Neural crest cell (in vitro differentiated cells): Measurements from ENCODE around the gene TTBK2. TPM values are rescaled to one million over a fixed set of nuclear protein-coding genes. Genes with fewer than 3 reads are reported as not detected.

Experiments
- DNase-seq: peaks from one replicate; pipeline ENCODE4 v3.0.0; 2021; ENCODE audit warnings: low read depth, mixed read lengths, low spot score
- H3K27ac Mint-ChIP-seq: one replicate; pipeline ENCODE4 v1.8.0; 2021; ENCODE audit warnings: mild to moderate bottlenecking, mixed read lengths; ENCODE audit not compliant: unreplicated experiment
- H3K27me3 Mint-ChIP-seq: 2 replicates; pipeline ENCODE4 v1.8.0; 2021; ENCODE audit warnings: low read depth, mild to moderate bottlenecking, mixed read lengths
- H3K36me3 Mint-ChIP-seq: 2 replicates; pipeline ENCODE4 v1.8.0; 2021; ENCODE audit warnings: low read depth, mild to moderate bottlenecking, mixed read lengths
- H3K4me1 Mint-ChIP-seq: 2 replicates; pipeline ENCODE4 v1.8.0; 2021; ENCODE audit warnings: mixed read lengths
- H3K4me3 Mint-ChIP-seq: one replicate; pipeline ENCODE4 v1.8.0; 2021; ENCODE audit warnings: mild to moderate bottlenecking, mixed read lengths
- H3K9me3 Mint-ChIP-seq: 2 replicates; pipeline ENCODE4 v1.8.0; 2021; ENCODE audit warnings: mixed read lengths
- CTCF ChIP-seq: fragments of 200-600 bp; sonication (generic); conservative IDR thresholded peaks from 2 replicates; pipeline ENCODE4 v1.5.0; 2021; ENCODE audit warnings: antibody characterized with exemption, mild to moderate bottlenecking
- total RNA-seq: library from RNA; stranded (reverse); gene quantifications from 2 replicates; pipeline ENCODE4 v1.2.1, GENCODE V29; 2021

The TTBK2 gene
- total RNA-seq, 1 donor from 2014 or later = 28.2 TPM

GRCh38 chr15:42732095-42732827, 188.3 kb downstream of the TTBK2 start:
- H3K27me3 Mint-ChIP-seq = no peaks in the 10 kb centered on the region
- peaks cover 24% of the 10 kb centered on the region for H3K4me1 Mint-ChIP-seq
- no peak for TF ChIP-seq CTCF
- peaks cover 12% of the 10 kb centered on the region for H3K36me3 Mint-ChIP-seq
- H3K9me3 Mint-ChIP-seq = no peaks in the 10 kb centered on the region
- H3K27ac Mint-ChIP-seq = no peak overlapping the region
- H3K4me3 Mint-ChIP-seq = peak overlapping the region; percentile 76
- no peak for DNase-seq

GRCh38 chr15:42731461-42731860, 189.1 kb downstream of the TTBK2 start:
- peak overlapping the region; percentile 73 for H3K4me3 Mint-ChIP-seq
- no peak for TF ChIP-seq CTCF
- no peak overlapping the region for H3K27ac Mint-ChIP-seq

GRCh38 chr15:42730536-42730935, 190.0 kb downstream of the TTBK2 start:
- no peak overlapping the region for H3K4me3 Mint-ChIP-seq
- no peaks in the 10 kb centered on the region for H3K9me3 Mint-ChIP-seq
- no peaks in the 10 kb centered on the region for H3K27me3 Mint-ChIP-seq
- peaks cover 12% of the 10 kb centered on the region for H3K36me3 Mint-ChIP-seq
- no peak for TF ChIP-seq CTCF
- no peak overlapping the region for H3K27ac Mint-ChIP-seq
- DNase-seq = no peak
- peaks cover 18% of the 10 kb centered on the region for H3K4me1 Mint-ChIP-seq

More at GRCh38 chr15:42731461-42731860, 189.1 kb downstream of the TTBK2 start:
- H3K27me3 Mint-ChIP-seq = no peaks in the 10 kb centered on the region
- H3K4me1 Mint-ChIP-seq = peaks cover 22% of the 10 kb centered on the region
- no peaks in the 10 kb centered on the region for H3K9me3 Mint-ChIP-seq
- DNase-seq = no peak
- H3K36me3 Mint-ChIP-seq = peaks cover 12% of the 10 kb centered on the region

- H3K9me3 Mint-ChIP-seq = no peaks in the 10 kb centered on the region
- H3K27me3 Mint-ChIP-seq = no peaks in the 10 kb centered on the region
- peak overlapping the region; percentile 27 for H3K4me3 Mint-ChIP-seq
- peaks cover 14% of the 10 kb centered on the region for H3K4me1 Mint-ChIP-seq
- H3K27ac Mint-ChIP-seq = peak overlapping the region; percentile 78
- H3K36me3 Mint-ChIP-seq = peaks cover 12% of the 10 kb centered on the region
- no peak for TF ChIP-seq CTCF
- DNase-seq = no peak
Measured at GRCh38 chr15:42730135-42730534, 190.4 kb downstream of the TTBK2 start.

GRCh38 chr15:42729409-42729808, 191.2 kb downstream of the TTBK2 start:
- no peak for TF ChIP-seq CTCF
- Mint-ChIP-seq H3K4me3 (no peak overlapping the region), H3K9me3 (no peaks in the 10 kb centered on the region), H3K27ac (no peak overlapping the region), H3K4me1 (peaks cover 13% of the 10 kb centered on the region), H3K36me3 (peaks cover 12% of the 10 kb centered on the region), H3K27me3 (no peaks in the 10 kb centered on the region)
- no peak for DNase-seq
